GM10847 (cell line): ENCODE data around the gene MLLT10.

Source experiments
- POLR2A ChIP-seq: IDR thresholded peaks from 2 replicates; pipeline ENCODE4 v1.6.1; 2011; ENCODE audit not compliant: insufficient read length; ENCODE audit errors: extremely low read depth

MLLT10 gene

DNA sequence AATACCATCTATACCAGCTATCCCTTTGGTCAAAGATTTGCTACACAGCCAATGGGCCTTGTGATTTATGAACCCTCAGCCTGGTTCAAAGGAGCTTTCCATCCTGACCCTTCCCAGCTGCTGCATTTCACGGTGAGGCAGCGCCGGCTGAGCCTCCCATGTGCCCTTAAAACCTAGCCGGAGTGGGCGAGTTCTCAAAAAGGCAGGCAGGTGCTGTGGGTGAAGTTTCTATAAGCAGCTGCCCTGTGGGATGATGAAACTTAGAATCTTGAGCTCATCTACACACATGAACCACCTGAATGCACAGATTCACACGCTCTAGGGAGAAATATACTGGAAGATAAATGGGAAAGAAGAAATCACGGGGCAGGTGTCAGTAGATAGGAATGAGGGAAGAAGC lies 224.7 kb downstream of the MLLT10 start:
- TF ChIP-seq POLR2A = no peak

DNA sequence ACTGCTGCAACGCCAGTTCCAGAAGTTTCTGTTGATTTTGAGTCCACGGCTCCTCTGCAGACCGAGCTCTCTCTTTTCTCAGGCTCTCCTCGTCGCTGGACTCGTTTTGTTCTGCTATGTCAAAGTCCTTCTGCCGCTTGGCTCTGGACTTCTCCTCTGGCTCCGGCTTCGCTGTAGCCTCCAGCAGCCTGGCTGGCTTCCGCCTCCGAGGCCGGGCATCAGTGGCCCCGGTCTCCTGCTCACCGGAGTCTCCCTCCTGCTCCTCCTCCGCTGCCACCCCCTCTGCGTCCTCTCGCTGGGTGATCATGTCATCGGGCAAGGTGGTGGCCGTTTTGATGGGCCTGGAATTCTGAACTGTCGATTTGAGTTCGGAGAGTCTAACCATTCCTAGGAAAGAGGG lies 225.2 kb downstream of the MLLT10 start:
- no peak for TF ChIP-seq POLR2A

DNA sequence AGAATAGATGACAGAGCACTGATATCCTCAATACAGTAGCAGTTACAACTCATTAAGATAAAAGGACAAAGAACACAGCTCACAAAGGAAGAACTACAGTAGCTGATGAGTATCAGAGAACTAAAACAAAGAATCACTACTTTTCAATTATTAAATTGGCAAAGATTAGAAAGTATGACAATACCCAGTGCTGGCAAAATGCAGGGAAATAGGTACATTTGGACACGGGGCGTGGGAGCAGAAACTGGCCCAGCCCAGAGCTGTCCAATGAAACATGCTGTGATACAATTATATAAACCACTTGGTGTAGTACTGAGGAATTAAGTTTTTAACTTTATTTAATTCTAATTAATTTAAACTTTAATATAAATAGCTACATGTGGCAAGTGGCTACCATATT lies 226.3 kb downstream of the MLLT10 start:
- no peak for TF ChIP-seq POLR2A

GRCh38 chr10:21764466-21765189 lies 230.6 kb downstream of the MLLT10 start:
- TF ChIP-seq POLR2A = no peak

GRCh38 chr10:21769041-21769440 lies 235.0 kb downstream of the MLLT10 start:
- TF ChIP-seq POLR2A = no peak

- no peak for TF ChIP-seq POLR2A
Observed at GRCh38 chr10:21771219-21771618, 237.2 kb downstream of the MLLT10 start.

DNA sequence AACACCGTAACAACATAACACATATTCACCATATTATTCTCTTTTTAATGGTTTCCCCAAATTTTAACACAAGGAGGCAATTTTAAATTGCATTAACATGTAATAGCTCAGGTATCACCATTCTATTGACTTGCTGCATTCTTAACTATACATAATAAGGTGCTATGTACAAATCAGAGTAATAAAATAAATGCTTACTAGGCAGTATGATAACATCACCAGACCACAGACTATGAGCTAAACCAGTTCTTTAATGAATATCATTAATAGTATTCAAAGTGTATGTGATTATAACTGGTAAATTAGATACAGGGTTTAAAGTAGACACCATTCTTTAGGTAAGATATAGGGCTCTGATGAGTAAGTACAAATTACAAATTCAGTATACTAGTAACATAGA lies 242.9 kb downstream of the MLLT10 start:
- no peak for TF ChIP-seq POLR2A

DNA sequence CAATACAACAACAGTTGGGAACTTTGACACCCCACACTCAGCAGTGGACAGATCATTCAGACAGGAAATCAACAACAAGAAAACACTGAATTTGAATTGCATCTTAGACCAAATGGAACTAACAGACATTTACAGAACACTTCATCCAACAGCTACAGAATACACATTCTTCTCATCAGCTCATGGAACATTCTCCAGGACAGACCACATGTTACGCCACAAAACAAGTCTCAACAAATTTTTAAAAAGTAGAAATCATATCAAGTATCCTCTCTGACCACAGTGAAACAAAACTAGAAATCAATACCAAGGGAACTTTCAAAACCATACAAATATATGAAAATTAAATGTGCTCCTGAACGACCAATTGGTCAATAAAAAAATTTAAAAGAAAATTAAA lies 257.2 kb downstream of the MLLT10 start:
- no peak for TF ChIP-seq POLR2A
